H54 (cell line): ENCODE data around the gene RAB17.

Experiments used
- DNase-seq: peaks from one replicate; pipeline ENCODE4 v3.0.0; 2011; ENCODE audit warnings: low spot score, mixed read lengths; ENCODE audit not compliant: insufficient read length
- FAIRE-seq: peaks from 3 replicates; lab custom pipeline; 2011; peaks lifted over from hg19 to GRCh38; lab: Jason Lieb, UNC
- POLR2A ChIP-seq: IDR thresholded peaks from 2 replicates; pipeline ENCODE4 v1.6.1; 2011; ENCODE audit warnings: low read depth, mild to moderate bottlenecking, low read length

Gene RAB17

DNA sequence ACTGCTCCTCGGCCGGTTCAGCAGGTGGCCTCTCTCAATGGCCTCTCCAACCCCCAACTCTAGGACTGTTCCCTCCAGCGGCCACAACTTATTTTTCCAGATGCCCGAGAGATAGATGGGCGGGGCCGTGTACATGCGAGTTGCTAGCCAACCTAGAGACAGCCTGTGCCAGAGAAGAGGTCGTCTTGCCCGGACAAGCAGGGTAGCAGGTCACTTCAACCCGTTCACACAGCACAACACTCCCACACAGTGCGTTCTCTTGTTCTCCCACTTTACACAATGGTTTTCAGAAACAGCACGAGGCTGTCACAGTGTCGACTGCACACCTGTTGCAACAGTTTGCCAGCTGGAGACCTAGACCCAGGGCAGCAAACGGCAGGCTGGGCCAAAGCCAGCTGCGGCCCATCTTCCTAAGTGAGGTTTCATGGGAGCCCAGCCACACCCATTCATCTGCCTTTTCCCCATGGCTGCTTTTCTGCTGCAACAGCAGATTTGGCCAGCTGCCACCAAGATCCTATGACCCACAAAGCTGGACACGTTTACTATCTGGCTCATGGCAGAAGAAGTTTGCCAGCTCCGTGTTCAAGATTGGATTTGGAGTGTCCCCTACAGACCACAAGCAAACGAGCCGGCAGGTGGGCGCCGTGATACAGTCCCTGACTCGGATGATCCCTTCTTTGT lies 31.4 kb downstream of the RAB17 start:
- FAIRE-seq (no peak), DNase-seq (no peak)
- TF ChIP-seq POLR2A, result no peak

DNA sequence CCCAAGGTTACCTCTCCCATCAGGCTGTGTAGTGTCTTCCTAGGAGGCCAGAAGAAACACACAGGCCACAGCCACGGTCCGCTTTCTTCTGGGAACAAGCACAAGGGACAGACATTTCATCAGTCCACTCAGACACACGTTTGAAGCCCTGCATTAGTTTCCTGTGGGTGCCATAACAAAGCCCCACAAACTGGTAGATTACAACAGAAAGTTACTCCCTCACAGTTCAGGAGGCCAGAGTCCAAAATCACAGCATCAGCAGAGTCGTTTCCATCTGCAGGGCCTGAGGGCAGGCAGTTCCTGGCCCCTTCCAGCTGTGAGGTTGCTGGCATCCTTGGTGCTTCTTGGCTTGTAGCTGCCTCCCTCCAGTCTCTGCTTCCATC lies 32.9 kb downstream of the RAB17 start:
- no peak for TF ChIP-seq POLR2A
- FAIRE-seq (no peak), DNase-seq (no peak)

DNA sequence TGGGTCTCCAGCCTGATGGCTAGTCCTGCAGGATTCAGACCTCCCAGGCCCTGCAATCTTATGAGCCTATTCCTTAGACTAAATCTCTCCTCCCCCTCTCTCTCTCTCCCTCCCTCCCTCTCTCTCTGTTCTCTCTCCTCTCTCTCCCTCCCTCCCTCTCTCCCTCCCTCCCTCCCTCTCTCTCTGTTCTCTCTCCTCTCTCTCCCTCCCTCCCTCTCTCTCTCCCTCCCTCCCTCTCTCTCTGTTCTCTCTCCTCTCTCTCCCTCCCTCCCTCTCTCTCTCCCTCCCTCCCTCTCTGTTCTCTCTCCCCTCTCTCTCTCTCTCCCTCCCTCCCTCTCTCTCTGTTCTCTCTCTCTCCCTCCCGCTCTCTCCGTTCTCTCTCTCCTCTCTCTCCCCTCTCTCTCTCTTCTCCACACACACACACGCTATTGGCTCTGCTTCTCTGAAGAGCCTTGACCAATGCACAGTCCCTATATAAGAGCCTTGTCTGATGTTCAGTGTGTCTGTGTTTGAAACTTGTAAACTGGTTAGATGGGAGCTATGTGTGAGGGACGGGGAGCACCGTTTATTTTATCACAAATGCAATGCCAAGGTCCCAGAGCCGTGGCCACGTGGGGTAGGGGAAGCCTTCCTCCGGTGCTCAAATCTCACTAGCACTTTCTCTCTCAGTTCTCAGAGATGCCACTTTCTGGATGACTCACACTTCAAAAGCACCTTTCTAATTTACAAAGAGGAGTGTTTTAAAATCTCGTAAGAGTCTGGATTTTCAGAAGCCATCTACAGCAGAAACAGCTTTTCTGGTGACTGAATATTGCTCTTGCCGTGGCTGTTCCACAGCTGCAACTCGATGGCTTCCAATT lies 33.5 kb downstream of the RAB17 start:
- DNase-seq, result no peak
- FAIRE-seq, result no peak
- TF ChIP-seq POLR2A, result no peak

DNA sequence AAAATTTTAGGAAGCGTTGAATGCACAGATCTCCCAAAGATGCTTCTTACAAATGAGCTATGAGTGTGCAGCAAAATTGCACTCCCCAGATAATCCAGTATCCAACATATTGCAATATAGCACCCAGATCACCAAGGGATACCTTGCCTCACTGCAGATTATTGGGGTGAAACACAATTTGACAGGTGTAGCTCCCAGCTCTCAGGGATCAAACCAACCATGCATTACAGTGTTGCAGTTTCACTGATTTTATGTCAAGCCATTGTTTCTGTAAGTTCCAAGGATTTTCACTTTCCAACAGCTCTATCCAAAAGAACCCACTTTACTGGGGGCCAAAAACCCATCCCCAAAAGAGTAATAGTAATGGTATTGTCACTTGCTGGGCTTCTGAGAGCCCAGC lies 35.0 kb downstream of the RAB17 start:
- FAIRE-seq, result no peak
- no peak for TF ChIP-seq POLR2A
- no peak for DNase-seq

DNA sequence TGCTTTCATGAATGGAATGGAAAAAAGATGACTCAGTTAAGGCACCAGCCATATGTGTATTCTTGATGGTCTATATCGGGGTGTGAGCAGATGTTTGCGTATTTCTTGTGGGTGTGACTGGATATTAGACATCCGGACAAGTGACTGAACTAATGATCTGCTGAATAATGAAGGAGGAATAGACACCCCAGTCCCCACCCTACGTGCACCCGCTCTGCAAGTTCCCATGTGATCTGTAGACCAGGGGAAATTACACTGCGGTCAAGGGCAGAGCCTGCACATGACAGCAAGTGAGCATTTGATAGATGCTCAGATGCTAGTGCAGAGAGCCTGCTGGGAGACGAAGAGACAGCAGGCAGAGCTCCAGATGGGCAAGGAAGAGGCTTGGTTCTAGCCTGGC lies 36.6 kb downstream of the RAB17 start:
- FAIRE-seq, result no peak
- no peak for TF ChIP-seq POLR2A

DNA sequence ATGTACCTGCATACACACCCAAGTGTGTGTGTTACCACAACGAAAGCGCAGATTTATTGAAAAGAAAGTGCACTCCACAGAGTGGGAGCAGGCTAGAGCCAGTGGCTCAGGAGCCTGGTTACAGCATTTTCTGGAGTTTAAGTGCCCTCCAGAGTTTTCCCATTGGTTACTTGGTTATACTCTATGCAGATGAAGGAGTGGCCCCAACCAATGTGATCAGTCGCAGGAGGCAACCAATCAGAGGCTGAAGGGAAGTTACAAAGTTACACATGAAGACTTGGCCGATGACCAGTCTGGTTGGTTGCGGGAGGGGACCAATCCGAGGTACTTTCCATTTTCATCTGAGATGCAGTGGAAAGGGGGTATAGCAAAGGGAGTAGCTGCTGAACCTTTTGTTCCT lies 37.6 kb downstream of the RAB17 start:
- DNase-seq, result no peak
- no peak for FAIRE-seq
- TF ChIP-seq POLR2A, result no peak

More for the DNA sequence above, 36.6 kb downstream of the RAB17 start:
- DNase-seq, result no peak

DNA sequence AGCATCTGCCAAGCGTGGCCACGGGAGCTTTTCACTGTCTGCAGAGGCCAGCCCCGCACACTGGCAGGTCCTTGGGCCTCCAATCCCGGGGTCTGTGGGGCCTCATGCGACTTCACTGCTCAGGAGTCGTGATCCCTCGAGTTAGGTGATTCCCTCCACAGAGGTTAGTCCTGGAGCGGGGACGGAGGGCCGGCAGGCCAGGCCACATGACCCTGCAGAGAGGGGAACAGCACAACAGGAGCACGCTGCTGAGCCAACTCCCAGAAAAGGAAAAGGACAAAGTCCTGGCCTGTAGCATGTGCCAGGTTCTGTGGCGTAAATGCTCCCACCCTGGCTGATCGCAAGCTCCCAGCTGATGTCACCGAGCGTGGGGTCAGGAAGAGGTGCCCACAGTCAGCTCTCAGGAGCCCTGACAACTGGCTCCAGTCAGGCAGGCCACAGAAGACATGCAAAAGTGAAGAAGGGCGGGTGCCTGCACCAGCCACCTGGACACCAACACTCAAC lies 39.4 kb downstream of the RAB17 start:
- FAIRE-seq (no peak), DNase-seq (no peak)
- TF ChIP-seq POLR2A, result no peak

DNA sequence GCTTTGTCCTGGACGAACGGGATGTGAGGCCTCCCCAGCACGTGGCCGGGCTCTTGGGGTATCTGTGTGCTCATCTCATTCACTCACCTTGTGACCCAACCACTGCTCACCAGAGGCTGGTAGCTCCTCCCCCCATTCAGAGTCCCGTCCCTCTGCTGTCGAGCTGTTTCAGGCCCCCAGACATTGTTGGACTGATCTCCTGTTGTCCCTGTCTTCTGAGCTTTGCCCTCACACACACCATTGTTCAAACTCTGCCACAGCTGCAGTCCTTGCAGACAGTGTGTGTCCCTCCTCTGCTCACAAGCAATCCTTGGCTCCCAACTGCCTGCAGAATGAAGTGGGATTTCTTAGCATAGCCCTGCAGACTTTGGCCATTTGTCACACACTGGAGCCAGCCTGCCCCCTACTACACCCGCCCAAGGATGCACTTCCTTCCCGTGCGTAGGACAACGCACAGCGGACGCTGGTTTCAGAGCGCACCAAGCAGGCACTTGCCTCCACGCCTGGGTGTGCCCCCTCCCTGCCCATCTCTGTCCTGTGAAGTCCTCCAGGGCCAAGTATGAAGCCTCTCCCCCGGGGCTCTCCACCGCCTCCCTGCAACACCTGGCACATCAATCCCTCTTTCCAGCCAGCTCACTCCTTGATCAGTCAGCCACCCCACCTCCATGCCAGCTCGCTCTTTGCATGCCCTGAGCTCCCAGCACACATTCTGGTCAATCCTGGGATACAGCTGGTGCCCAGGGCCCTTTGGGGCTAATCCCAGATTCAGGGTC lies 40.7 kb downstream of the RAB17 start:
- no peak for FAIRE-seq
- no peak for TF ChIP-seq POLR2A
- DNase-seq, result no peak

DNA sequence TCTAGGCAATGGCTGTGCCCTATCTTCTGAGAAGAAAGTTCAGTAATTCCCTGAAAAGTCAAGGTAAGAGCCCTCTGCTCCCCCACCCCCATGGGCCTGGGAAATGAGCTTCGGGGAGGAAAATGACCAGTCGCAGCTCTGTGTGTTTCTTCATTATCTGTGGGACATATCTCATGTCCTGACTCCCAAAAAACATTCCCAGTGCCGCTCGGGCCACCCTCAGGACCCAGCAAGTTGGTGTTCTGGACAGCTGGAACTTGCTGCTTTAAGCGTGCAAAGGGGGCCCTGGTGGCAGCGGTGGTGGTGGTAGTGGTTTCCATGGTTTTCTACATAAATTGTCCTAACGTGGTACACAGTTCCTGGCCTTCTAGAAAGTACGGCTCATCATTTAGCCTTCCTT lies 41.3 kb downstream of the RAB17 start:
- FAIRE-seq (no peak), DNase-seq (no peak)
- TF ChIP-seq POLR2A, result no peak

DNA sequence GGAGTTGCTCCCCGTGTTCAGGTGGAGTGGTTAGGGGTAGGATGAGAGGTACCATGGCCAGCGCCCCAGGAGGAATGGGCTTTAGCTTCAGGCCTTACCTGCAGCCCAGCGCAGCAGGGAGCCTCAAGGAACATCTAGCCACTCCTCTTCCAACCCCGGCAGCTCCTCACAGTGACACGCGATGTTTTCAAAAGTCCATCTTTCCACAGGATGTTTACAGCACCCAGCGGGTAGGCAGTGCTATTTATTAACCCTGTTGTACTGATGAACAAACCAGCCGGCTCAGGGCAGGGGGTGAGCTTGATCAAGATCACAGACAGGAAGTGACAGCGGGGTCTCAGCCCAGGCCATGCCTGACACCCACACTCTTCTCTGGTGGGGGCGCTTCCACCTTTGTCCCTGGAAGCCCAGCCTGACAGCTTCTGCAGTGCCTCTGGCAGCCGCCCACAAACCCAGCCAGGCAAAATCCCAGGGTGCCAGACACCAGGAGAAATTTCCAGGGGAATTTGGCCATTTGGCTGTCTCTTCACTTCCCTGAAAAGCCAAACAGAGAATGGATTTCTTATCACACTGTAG lies 42.6 kb downstream of the RAB17 start:
- DNase-seq, result no peak
- no peak for TF ChIP-seq POLR2A
- FAIRE-seq, result no peak

DNA sequence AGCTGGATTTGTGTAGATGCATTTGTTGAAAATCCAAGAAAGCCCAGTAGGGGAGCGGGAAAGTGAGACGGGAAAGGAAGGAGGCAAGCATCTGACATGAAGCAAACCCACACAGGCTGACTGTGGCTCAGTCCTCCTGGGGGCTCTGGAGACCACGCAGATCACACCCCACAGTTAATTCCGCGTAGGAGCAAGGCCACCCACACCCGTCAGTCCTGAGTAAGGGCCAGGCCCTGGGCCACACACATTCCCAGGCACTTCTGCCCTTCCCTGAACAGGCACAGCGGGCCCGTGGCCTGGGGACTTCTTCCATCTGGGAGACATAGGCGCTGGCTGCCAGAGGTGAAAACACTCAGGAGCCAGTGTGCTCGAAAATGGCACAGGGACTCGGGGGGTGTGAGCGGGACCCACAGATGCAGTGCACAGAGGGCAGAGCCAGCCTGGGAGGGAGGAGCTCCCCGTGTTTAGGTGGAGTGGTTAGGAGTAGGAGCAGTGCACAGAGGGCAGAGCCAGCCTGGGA lies 43.6 kb downstream of the RAB17 start:
- no peak for TF ChIP-seq POLR2A
- DNase-seq (no peak), FAIRE-seq (no peak)

DNA sequence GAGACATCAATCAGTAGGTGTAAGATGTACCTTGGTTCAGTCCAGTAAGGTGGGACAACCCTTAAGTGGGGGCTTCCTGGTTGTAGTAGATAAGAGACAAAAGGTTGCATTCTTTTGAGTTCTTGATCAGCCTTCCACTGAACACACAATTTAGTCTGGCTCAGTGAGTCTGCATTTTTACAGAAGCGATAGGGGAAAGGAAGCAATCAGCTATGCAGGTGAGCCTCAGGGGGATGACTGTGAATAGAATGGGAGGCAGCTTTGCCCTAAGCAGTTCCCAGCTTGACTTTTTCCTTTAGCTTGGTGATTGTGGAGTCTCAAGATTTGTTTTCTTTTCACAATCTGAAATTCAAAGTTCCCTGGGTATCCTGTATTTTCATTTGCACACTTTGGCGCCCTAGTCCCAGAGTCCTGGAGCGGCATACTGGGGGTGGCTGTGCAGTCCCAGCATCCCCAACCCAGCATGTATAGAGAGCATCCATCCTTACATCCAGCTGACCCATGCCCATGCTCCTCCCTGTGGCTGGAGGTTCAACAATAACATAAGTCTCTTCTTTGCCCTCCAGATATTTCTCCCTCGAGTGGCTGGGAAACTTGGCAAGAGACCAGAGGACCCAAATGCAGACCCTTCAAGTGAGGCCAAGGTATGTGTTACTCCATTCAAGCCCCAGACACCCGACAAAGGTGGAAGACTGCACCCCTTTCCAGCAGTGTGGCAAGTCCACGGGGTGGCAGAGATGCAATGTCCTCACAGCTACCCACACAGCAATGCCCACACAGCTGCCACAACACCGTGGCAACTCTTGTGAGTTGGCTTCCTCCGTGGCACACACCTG lies 44.3 kb downstream of the RAB17 start:
- DNase-seq (no peak), FAIRE-seq (no peak)
- TF ChIP-seq POLR2A, result no peak

DNA sequence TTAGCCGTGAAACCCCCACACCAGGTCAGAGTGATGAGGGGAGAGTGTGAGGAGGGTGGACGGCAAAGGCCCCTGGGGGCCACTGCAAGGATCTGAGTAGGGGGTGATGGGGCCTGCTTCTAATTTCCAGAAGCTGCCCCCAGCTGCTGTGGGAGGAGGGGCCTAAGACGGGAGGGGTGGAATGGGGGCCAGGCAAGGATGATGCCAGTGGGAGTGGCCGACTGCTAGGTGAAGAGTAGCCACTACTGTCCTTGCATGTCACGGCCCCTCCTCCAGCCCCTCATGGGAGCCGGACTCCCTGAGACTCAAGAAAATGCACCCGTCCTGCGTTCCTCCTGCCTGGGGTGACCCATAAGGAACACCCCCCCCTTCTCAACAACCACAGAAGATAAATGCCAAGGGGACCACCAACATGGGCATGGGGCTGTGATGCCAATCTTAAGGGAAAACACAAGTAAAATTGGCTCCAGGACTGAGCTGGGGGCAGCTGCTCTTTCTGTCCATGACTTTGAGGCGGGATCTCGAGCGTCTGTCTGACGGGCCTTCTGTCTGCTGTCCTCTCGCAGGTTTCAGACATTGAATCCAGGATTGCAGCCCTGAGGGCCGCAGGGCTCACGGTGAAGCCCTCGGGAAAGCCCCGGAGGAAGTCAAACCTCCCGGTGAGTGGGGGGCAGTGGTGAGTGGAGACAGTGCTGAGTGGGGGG lies 48.4 kb downstream of the RAB17 start:
- FAIRE-seq, result no peak
- DNase-seq, result no peak
- no peak for TF ChIP-seq POLR2A
